Stimulated activated naive CD8-positive, alpha-beta T cell treated with anti-CD3 and anti-CD28 coated beads, Interleukin-15, Interleukin-2, amounts not matched to agents 100 ng/mL and 50 ng/mL, for 24 hours (primary cell): Measurements from ENCODE around the gene VOPP1.

Source experiments
- H3K27ac Mint-ChIP-seq: one replicate; pipeline ENCODE4 v1.8.0; 2021; ENCODE audit warnings: mild to moderate bottlenecking, mixed read lengths
- H3K27me3 Mint-ChIP-seq: one replicate; pipeline ENCODE4 v1.8.0; 2021; ENCODE audit warnings: mixed read lengths
- H3K36me3 Mint-ChIP-seq: one replicate; pipeline ENCODE4 v1.8.0; 2021; ENCODE audit warnings: low read depth, mixed read lengths
- H3K4me1 Mint-ChIP-seq: one replicate; pipeline ENCODE4 v1.8.0; 2021; ENCODE audit warnings: low read depth, mixed read lengths
- H3K4me3 Mint-ChIP-seq: one replicate; pipeline ENCODE4 v1.8.0; 2021; ENCODE audit warnings: mild to moderate bottlenecking, mixed read lengths
- H3K9me3 Mint-ChIP-seq: one replicate; pipeline ENCODE4 v1.8.0; 2021; ENCODE audit warnings: mixed read lengths

Gene VOPP1

GRCh38 chr7:55534916-55535590 is 37.2 kb downstream of the VOPP1 start:
- H3K27ac Mint-ChIP-seq: peak overlapping the region; percentile 98
- no peaks in the 10 kb centered on the region for H3K9me3 Mint-ChIP-seq
- H3K27me3 Mint-ChIP-seq: no peaks in the 10 kb centered on the region
- H3K4me1 Mint-ChIP-seq: peaks cover 98% of the 10 kb centered on the region
- peak overlapping the region; percentile 72 for H3K4me3 Mint-ChIP-seq
- peaks cover 24% of the 10 kb centered on the region for H3K36me3 Mint-ChIP-seq

GRCh38 chr7:55534262-55534915 is 37.9 kb downstream of the VOPP1 start:
- H3K9me3 Mint-ChIP-seq: no peaks in the 10 kb centered on the region
- H3K4me3 Mint-ChIP-seq: peak overlapping the region; percentile 72
- H3K4me1 Mint-ChIP-seq: peaks cover 99% of the 10 kb centered on the region
- peaks cover 24% of the 10 kb centered on the region for H3K36me3 Mint-ChIP-seq
- no peaks in the 10 kb centered on the region for H3K27me3 Mint-ChIP-seq
- peak overlapping the region; percentile 98 for H3K27ac Mint-ChIP-seq

- H3K4me3 Mint-ChIP-seq: peak overlapping the region; percentile 72
- H3K9me3 Mint-ChIP-seq: no peaks in the 10 kb centered on the region
- H3K27ac Mint-ChIP-seq: peak overlapping the region; percentile 98
- peaks cover 24% of the 10 kb centered on the region for H3K36me3 Mint-ChIP-seq
- peaks cover 94% of the 10 kb centered on the region for H3K4me1 Mint-ChIP-seq
- no peaks in the 10 kb centered on the region for H3K27me3 Mint-ChIP-seq
These were observed 38.6 kb downstream of the VOPP1 start for GRCh38 chr7:55533729-55534080.

- peak overlapping the region; percentile 98 for H3K27ac Mint-ChIP-seq
These were observed 39.1 kb downstream of the VOPP1 start for GRCh38 chr7:55533050-55533728.

GRCh38 chr7:55532150-55532917 is 40.0 kb downstream of the VOPP1 start:
- peaks cover 14% of the 10 kb centered on the region for H3K36me3 Mint-ChIP-seq
- peak overlapping the region; percentile 98 for H3K27ac Mint-ChIP-seq
- peak overlapping the region; percentile 72 for H3K4me3 Mint-ChIP-seq
- H3K9me3 Mint-ChIP-seq: no peaks in the 10 kb centered on the region
- H3K4me1 Mint-ChIP-seq: peaks cover 83% of the 10 kb centered on the region
- no peaks in the 10 kb centered on the region for H3K27me3 Mint-ChIP-seq

More at GRCh38 chr7:55533050-55533728, 39.1 kb downstream of the VOPP1 start:
- Mint-ChIP-seq H3K9me3 (no peaks in the 10 kb centered on the region), H3K27me3 (no peaks in the 10 kb centered on the region), H3K36me3 (peaks cover 19% of the 10 kb centered on the region), H3K4me3 (peak overlapping the region; percentile 72), H3K4me1 (peaks cover 89% of the 10 kb centered on the region)

GRCh38 chr7:55531536-55531935 is 40.8 kb downstream of the VOPP1 start:
- no peaks in the 10 kb centered on the region for H3K27me3 Mint-ChIP-seq
- H3K9me3 Mint-ChIP-seq: no peaks in the 10 kb centered on the region
- peak overlapping the region; percentile 98 for H3K27ac Mint-ChIP-seq
- H3K4me1 Mint-ChIP-seq: peaks cover 83% of the 10 kb centered on the region
- peak overlapping the region; percentile 72 for H3K4me3 Mint-ChIP-seq
- H3K36me3 Mint-ChIP-seq: peaks cover 14% of the 10 kb centered on the region

GRCh38 chr7:55527307-55527706 is 45.0 kb downstream of the VOPP1 start:
- Mint-ChIP-seq H3K36me3 (peaks cover 16% of the 10 kb centered on the region), H3K4me3 (no peak overlapping the region), H3K4me1 (peaks cover 70% of the 10 kb centered on the region), H3K27me3 (no peaks in the 10 kb centered on the region), H3K27ac (no peak overlapping the region), H3K9me3 (no peaks in the 10 kb centered on the region)

- Mint-ChIP-seq H3K27ac (no peak overlapping the region), H3K4me1 (peaks cover 67% of the 10 kb centered on the region), H3K36me3 (peaks cover 16% of the 10 kb centered on the region), H3K4me3 (no peak overlapping the region), H3K27me3 (no peaks in the 10 kb centered on the region), H3K9me3 (no peaks in the 10 kb centered on the region)
These were observed 45.5 kb downstream of the VOPP1 start for GRCh38 chr7:55526770-55527169.

- Mint-ChIP-seq H3K4me3 (no peak overlapping the region), H3K36me3 (peaks cover 16% of the 10 kb centered on the region), H3K9me3 (no peaks in the 10 kb centered on the region), H3K4me1 (peaks cover 65% of the 10 kb centered on the region), H3K27me3 (no peaks in the 10 kb centered on the region), H3K27ac (no peak overlapping the region)
These were observed 46.0 kb downstream of the VOPP1 start for GRCh38 chr7:55526329-55526728.

- no peaks in the 10 kb centered on the region for H3K9me3 Mint-ChIP-seq
- peak overlapping the region; percentile 16 for H3K27ac Mint-ChIP-seq
- H3K36me3 Mint-ChIP-seq: peaks cover 11% of the 10 kb centered on the region
- peaks cover 53% of the 10 kb centered on the region for H3K4me1 Mint-ChIP-seq
- no peak overlapping the region for H3K4me3 Mint-ChIP-seq
- no peaks in the 10 kb centered on the region for H3K27me3 Mint-ChIP-seq
These were observed 47.6 kb downstream of the VOPP1 start for GRCh38 chr7:55524558-55525310.

- Mint-ChIP-seq H3K4me1 (peaks cover 52% of the 10 kb centered on the region), H3K4me3 (no peak overlapping the region), H3K36me3 (peaks cover 24% of the 10 kb centered on the region), H3K27ac (peak overlapping the region; percentile 14), H3K27me3 (no peaks in the 10 kb centered on the region), H3K9me3 (no peaks in the 10 kb centered on the region)
These were observed 48.9 kb downstream of the VOPP1 start for GRCh38 chr7:55523366-55523765.

GRCh38 chr7:55521917-55522902 is 50.1 kb downstream of the VOPP1 start:
- no peak overlapping the region for H3K27ac Mint-ChIP-seq
- H3K4me1 Mint-ChIP-seq: peaks cover 60% of the 10 kb centered on the region
- no peaks in the 10 kb centered on the region for H3K9me3 Mint-ChIP-seq
- no peak overlapping the region for H3K4me3 Mint-ChIP-seq
- no peaks in the 10 kb centered on the region for H3K27me3 Mint-ChIP-seq
- peaks cover 36% of the 10 kb centered on the region for H3K36me3 Mint-ChIP-seq

GRCh38 chr7:55521512-55521911 is 50.8 kb downstream of the VOPP1 start:
- H3K36me3 Mint-ChIP-seq: peaks cover 38% of the 10 kb centered on the region
- H3K9me3 Mint-ChIP-seq: no peaks in the 10 kb centered on the region
- H3K4me3 Mint-ChIP-seq: no peak overlapping the region
- H3K27ac Mint-ChIP-seq: no peak overlapping the region
- peaks cover 57% of the 10 kb centered on the region for H3K4me1 Mint-ChIP-seq
- H3K27me3 Mint-ChIP-seq: no peaks in the 10 kb centered on the region
